Measurements from ENCODE around the gene CRYGN.

The CRYGN gene

DNA sequence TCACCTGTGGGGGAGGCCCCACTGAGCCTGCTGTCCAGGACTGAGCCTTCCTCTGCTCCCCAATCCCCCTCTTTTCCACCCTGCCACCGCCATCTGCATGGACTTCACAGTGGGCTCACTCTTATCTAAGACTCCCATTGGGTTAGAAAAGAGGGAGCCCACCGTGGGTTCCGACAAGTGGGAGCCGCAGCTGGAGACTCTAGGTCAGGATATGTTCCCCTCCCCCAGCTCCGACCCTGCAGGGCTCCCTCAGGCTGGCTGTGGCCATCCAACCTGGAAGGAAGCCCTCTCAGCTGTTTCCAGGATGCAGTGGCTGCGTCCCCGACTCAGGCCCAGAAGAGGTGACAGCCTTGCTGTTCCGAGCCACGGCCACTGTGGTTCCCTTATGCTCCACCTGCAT is 34.9 kb downstream of the CRYGN start:
- no peak for DNase-seq

- DNase-seq: no peak
Observed at GRCh38 chr7:151404216-151405011, 35.5 kb downstream of the CRYGN start.

DNA sequence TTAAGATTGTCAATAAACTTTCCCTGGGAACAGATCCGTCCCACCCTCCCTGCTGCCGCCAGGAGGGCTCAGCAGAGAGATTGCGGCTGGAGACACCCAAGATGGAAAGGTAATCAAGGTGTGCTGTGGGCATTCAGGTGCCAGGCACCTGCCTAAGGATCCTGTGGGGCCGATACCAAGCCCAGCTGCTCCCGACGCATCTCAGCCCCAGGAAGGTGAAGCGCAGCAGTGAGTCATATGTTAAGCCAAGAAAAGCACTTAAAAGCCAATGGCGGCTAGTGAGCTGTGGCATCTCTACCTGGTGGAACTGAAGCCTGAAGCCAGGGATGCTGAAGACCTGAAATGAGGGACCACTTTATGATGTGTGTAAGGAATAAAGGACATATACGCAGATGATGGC is 36.2 kb downstream of the CRYGN start:
- no peak for DNase-seq

GRCh38 chr7:151402029-151402835 is 37.7 kb downstream of the CRYGN start:
- no peak for DNase-seq

- peak; percentile 17 for DNase-seq
Observed at GRCh38 chr7:151400626-151401315, 39.2 kb downstream of the CRYGN start.

- DNase-seq: no peak
Observed at GRCh38 chr7:151399906-151400305, 40.0 kb downstream of the CRYGN start.

DNA sequence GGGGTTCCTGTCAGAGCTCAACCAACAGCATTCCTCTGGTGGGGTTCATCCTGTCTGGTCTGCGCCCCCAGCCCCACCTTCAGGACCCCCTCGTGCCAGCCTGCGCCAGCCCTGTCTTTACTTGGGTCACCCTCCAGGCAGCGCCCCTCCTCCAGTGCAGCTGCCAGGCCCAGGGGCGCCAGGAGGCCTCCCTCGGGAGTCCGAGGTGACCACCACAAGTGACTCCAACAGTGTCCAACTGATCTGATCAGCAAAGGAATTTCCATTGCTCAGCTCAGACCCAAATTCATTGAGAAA is 40.7 kb downstream of the CRYGN start:
- DNase-seq: no peak

- no peak for DNase-seq
Observed at GRCh38 chr7:151398446-151399304, 41.3 kb downstream of the CRYGN start.

DNA sequence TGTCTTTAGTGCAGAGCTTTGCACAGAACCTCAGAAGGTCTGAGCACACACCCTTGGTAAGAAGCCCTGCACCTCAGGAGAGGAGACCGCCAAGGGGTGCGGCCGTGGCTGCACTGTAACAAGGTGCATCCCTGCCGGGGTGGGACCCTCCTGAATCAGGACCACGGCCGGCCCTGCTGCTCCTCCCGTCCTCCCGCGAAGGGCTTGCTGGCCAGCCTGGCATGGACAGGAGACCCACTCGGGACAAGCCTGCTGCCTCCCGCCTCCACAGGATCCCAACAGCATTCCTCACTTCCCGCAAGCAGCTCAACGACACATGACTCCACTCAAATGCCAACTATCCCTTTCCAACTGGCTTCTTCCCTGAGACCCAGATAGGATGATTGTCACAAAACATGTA is 42.9 kb downstream of the CRYGN start:
- no peak for DNase-seq

- DNase-seq: no peak
Observed at GRCh38 chr7:151396328-151396970, 43.5 kb downstream of the CRYGN start.

DNA sequence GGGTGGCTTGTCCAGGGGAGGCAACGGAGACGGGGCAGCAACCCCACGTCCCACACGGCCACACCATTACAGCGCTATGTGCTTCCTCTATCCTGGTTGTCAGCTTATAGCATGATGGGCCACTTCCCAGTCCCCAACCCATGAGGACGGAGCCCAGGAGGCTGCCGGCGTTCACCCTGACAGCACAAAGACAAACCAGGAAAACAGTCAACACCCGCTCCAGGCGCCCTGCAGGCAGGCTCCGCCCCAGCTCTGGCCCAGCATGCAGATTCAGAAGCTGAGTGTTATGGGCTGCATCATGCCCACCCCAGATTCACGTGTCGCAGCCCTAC is 44.9 kb downstream of the CRYGN start:
- DNase-seq: no peak

GRCh38 chr7:151394076-151395035 is 45.6 kb downstream of the CRYGN start:
- DNase-seq: no peak

GRCh38 chr7:151393031-151393977 is 46.6 kb downstream of the CRYGN start:
- no peak for DNase-seq

DNA sequence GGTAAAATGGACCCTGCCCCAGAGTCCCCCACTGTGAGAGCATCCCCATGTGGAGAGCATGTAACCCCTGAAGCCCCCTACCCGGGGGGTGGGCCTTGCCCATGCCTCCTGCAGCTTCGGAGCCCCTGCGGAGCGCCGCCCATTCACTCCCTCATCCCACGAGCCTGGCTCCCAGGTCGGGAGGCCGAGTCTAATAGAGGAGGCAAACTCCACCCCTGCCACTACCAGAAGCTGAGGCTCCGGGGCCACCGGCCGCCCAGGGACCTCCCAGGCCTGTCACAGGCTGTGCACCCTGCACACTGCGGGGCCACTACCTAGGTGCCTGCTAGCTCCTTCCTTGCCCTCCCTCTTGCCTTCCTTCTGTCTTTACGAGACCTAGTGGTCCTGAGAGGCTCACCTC is 47.5 kb downstream of the CRYGN start:
- DNase-seq: no peak

DNA sequence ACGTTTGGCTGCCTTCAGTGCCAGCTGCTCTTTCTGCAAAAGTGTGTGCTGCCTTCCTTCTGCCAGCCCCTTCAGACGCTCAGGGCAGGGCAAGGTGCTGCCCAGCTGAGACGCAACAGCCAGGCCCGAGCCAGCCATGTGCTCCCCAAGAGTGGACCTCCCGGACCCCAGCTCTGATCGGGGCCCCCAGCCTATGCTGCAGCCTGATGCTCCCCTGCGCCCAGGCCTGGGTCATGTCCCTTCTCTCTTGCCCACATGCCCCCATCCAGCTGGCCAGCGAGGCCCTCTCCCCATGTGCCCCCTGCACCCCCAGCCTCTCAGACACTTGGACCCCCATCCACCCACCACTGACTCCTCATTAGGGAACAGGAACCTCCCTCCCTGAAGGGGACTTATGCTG is 47.9 kb downstream of the CRYGN start:
- DNase-seq: no peak

- DNase-seq: no peak
Observed at GRCh38 chr7:151391358-151391730, 48.6 kb downstream of the CRYGN start.

- no peak for DNase-seq
Observed at GRCh38 chr7:151390598-151391357, 49.2 kb downstream of the CRYGN start.

- DNase-seq: no peak
Observed at GRCh38 chr7:151389768-151390597, 50.0 kb downstream of the CRYGN start.

Data from NCI-H82 (cell line).